ENCODE results near the gene RIMS1. TPM values are rescaled to one million over a fixed set of nuclear protein-coding genes. Genes with fewer than 3 reads are reported as not detected.
A peak's percentile ranks its signal among the peaks of the same experiment; 100 is the strongest.
"Not testable (repeated sequence)": the region's sequence is repeated elsewhere in the genome, so short reads cannot be mapped to it uniquely, and the experiment has no call there.

Gene RIMS1
- total RNA-seq, 1 experiment from 2014 or later = 3.3 TPM

DNA sequence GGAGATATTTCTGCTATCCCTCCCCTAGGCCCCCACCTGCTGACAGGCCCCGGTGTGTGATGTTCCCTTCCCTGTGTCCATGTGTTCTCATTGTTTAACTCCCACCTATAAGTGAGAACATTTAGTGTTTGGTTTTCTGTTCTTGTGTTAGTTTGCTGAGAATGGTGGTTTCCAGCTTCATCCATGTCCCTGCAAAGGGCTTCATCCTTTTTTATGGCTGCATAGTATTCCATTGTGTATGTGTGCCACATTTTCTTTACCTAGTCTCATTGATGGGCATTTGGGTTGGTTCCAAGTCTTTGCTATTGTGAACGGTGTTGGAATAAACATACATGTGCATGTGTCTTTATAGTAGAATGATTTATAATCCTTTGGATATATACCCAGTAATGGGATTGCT, 448.9 kb downstream of the RIMS1 start:
- not testable (repeated sequence) for DNase-seq (ENCODE audit: low read depth)

DNA sequence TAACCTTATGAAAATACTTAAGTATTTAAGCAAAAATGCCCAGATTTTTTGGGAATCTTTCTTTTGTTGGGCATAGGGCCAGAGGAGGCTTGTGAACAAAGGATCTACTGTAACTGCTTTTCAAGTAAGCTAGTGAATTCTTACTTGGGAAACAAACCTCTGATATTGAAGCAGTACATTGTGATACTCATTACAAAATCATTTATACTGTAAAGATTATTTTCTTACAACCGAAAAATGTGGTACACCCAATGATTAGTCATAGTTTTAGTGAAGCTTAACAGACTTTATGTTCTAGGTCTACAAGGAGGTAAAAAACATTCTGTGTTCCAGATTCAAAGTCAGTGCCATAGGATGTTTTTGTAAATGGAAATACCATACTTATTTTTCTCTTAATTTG, 462.6 kb downstream of the RIMS1 start:
- peak; percentile 9 for DNase-seq (ENCODE audit: low read depth)

DNA sequence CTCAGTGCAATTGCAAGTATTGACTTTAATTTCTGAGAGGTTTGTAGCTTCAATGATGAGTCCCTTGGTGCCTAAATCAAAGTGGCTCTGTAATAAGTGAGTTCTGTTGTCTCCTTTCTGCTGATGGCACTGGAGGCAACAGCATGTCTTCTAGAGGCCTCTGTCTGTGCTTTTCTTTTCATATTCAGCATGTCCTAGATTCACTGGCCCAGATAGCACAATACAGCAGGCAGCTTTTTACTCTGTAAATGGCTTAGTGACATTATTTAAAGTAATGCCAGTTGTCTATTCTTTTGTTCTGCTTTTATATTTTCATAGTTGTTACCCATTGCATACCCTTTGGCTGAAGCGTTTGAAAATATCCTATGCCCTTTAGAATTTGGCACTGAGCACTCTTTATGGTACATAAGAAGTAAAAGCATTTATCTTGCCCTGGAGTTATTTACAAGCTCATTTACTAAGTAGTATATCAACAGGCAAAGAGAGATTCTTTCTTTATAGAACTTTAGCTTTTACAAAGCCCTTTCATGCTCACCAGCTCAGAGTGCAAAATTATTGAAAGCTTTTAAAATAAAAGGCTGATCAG, 464.0 kb downstream of the RIMS1 start:
- no peak for DNase-seq (ENCODE audit: low read depth)

DNA sequence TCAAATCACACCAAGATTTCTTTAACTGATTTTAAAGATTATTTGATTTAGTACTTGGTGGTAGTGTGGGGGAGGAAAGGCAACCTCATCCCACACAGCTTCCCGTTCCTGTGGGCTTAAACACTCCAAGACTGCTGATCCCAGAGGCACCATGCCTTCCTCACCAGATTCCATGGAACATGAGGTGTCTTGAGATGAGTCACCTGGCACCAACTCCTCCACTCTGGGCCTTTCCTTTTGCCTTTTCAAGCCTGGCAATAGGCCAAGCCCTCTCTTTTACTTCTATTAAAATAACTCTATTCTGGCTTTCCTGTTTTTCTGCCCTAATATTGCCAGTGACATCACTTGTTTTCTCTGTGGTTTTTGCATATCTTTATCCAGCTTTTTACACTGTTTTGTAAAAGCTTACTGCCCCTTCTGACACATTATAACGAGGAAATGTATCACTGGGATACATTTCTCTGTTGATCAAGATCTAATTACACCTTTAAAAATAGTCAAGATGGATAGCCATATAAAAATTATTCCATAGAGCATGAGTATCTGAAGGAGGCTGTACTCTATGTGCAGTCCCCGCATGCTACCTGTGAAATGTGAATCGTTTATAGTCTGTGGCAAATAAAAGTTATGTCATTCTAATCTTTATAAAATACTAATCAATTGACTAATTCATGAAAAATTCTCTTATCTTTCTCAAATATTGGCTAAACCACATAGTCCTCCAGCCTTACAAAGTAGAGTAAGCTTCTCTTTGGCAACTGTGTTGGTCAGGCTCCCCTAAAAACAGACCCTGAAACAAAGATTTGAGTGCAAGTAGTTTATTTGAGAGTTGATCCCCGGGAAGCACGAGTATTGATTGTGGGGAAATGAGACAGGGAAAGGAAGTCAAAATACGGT, 477.7 kb downstream of the RIMS1 start:
- peak; percentile 97 for DNase-seq (ENCODE audit: low read depth)

DNA sequence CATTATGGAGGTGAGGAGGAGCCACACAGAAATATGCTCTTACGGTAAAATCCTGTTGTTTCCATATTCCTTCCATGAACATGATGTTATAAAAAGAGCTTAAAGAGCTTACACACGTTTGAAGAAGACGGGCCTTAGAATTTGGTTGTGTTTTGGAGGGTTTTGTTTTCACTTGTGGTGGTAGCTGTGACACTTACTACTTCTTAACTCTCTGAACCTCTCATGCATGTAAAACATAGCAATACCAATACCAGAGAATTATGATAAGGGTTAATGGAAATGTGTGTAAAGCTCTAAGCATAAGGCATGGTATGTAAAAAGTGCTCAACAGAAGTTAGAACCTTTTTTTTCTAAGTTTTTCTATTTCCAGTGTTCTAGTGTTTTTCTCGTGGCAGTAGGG, 479.4 kb downstream of the RIMS1 start:
- DNase-seq (ENCODE audit: low read depth) = no peak

DNA sequence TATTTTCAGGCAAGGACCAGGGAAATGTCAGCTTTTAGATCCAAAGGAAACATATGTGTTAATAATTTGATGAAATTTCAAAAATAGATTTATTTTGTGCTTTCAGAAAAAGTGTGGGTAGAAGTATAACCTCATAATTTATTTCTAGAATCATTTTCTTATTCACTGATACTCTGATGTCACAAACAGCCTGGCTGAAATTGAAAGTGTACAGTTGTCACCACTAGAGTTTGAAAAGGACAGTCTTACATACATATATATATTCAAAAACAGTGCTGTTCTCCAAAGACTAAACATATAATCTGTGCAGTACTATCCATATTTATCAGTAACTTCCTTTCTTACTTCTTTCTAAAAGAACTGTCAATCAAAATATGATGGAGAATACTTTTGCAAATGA, 481.1 kb downstream of the RIMS1 start:
- no peak for DNase-seq (ENCODE audit: low read depth)

DNA sequence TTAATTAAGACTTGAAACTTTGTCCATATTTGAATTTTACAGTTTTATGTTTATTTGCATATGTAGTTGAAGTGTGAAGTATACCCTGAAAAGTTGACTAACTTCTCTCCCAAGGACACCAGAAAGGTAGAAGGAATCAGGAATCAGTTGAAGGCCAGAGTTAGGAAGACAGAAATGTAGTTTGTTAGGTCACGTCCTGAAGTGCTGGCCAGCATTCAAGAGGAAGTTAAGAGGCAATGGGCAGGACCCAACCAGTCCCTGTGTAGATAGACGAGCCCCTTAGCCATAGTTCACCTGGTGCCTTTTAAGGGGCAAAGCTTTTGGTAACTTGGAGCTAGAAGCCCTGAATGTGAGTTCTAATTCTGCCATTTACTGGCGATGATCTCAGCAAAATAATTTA, 485.1 kb downstream of the RIMS1 start:
- DNase-seq (ENCODE audit: low read depth) = no peak

DNA sequence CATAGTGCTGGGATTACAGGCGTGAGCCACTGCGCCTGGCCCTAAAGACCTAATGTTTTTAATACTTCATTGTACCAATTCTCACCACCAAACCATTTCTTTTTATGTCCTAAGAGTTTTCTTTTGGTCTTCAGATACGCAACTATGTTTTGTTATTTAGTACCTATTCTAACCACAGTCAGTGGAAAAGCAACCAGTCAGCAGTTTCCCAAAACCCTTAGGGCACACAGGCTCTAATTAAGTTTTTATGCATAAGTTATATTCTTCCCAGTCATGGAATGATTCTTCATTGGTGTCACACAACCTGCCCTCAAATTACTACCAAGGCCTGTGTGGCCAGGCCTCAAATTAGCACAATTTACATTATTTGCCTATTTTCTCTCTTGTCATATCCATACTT, 487.8 kb downstream of the RIMS1 start:
- no peak for DNase-seq (ENCODE audit: low read depth)

DNA sequence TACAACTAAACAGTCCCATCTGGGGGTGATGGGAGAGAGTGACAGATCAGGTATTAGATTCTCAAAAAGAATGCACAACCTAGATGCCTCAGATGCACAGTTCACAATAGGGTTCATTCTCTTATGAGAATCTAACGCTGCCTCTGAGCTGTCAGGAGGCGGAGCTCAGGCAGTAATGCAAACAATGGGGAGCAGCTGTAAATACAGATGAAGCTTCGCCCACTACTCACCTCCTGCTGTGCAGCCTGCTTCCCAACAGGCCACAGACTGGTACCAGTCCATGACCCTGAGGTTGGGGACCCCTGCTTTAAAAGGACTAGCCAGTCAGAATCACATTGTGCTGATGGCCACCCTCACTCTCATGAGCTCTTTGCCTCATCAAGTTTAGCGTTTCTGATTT, 488.5 kb downstream of the RIMS1 start:
- peak; percentile 9 for DNase-seq (ENCODE audit: low read depth)

DNA sequence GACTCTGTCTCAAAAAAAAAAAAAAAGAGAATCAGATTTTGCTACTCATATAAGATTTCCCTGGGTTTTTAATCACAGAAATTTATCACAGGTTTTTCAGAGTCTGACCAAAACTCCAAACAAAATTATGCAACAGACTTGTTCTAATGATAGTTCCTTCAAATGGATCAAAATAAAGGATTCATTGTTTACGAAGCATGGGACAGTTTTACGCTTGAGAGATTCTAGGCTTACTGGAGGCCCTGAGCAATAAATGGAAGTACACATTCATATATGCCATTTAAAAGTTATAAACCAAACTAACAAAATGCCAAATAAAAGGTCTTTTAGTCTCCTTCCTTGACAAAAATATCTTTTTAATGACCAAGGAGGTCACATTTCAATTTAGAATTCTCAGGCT, 490.4 kb downstream of the RIMS1 start:
- no peak for DNase-seq (ENCODE audit: low read depth)

DNA sequence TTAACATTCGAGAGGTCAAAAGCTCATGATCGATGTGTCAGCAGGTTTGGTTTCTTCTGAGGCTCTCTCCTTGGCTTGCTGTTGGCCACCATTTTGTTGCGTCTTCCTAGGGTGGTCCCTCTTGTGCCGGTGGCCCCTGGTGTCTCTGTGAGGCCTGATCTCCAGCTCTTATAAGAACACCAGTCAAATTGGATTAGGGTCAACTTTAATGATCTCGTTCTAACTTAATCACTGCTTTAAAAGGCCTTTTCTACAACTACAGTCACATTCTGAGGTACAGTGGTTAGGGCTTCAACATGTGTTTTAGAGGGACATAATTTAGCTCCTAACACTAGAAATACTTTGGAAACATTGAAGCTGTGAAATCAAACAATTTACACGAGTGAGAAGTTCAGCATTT, 494.7 kb downstream of the RIMS1 start:
- no peak for DNase-seq (ENCODE audit: low read depth)

DNA sequence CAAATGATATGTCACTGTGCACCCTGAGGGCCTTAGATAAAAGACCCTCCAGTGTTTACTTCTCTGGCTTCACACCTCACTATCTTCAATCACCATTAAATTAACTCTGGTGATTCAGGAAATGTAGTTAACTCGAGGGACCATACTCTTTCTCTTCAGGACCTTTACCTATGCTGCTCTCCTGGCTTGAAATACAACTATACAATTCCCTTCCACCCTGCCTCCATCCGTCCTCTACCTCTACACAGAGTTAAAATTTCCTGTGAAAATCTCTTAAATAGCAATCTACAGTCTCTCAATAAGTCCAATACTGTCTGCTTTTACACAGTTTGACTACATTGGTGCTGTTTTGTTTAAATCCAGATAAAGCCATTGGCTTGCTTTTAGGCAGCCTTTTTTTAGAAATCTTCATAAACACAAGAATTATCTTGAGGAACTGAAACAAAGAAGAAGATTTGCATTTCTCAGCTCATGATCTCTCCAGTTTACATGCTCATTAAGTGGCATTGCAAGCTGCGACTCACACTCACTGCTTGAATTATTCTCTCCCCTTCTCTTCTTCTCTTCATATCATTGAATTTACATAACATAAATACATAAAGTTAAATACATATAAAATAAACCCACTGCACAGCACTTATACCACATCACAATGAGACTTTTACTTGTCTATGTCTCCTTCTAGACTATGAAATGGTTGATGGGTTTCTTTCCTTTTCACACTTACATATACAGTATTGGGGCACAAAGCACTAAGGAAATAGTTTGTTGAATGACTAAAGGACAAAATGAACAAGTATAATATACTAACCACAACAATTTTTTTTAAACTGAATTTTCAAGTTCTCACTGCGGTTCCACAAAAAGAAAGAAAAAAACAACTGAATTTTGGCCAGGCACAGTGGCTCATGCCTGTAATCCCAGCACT, 496.5 kb downstream of the RIMS1 start:
- no peak for DNase-seq (ENCODE audit: low read depth)

DNA sequence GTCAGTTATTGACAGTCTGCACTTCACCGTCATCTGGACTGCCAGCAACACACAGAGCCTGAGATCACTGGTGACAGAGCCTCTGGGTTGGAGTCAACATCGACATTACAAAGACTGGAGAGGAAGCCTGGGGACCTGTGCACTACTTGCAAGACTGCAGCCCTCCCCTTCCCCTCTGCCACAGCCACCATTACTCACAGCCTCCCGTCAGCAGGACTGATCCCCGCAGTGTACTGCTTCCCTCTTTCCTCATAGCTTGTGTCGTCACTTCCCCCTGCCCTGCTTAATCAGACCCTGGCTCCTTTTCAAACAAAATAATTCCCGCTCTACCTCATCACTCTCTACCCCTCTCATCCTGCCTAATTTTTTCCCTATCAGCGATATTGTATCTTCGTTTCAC, 500.0 kb downstream of the RIMS1 start:
- DNase-seq (ENCODE audit: low read depth) = peak; percentile 24

DNA sequence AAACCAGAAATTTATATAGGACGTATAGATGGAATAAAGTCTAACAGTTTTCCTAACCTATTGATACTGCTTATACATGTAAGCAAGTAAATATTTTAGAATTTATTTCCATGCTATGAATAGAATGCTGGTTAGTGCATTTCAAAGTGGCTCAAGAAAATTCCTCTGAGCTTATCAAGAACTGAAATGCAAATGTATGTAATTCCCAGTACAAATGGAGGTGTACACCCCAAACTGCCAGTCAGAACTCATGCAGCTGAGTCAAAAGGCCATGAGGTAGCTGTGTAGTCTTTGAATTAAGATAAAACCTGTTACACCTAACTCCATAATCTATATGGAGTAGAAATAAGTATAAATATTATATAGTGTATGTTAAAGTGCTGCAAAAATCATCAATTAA, 503.3 kb downstream of the RIMS1 start:
- DNase-seq (ENCODE audit: low read depth) = no peak

DNA sequence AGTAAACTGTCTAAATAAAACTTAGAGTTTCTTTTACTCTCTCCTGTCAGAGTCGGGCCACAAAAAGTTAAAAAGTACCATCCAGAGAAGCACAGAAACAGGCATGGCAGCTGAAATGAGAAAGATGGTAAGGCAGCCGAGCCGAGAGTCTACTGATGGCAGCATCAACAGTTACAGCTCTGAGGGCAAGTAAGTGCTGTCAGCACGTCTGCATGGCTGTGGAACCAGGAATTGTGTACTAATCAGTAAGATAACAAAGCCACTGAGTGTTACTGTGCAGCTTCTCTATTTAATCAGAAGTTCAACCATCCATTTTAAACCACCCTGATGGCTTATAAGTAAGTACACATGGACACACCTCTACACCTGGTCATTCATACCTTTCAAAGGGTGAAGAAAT, 504.2 kb downstream of the RIMS1 start:
- DNase-seq (ENCODE audit: low read depth) = no peak

DNA sequence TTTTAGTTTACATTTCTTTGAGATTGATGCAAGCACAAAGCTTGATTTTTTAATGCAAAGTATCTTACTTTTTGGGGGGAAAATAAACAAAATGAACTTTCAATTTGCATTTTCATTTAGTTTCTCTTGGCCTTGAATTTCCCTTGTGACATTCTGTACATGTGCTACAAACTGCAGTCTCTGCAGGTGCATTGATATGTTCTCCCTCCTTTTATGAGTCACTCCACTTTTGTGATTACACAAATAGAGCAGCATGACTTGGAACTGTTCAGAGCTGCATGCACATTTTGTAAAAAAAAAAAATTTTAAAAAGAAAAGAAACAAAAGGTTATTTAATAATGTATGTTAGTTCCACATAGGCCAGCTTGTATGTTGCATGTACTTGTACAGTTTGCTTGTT, 515.5 kb downstream of the RIMS1 start:
- no peak for DNase-seq (ENCODE audit: low read depth)

DNA sequence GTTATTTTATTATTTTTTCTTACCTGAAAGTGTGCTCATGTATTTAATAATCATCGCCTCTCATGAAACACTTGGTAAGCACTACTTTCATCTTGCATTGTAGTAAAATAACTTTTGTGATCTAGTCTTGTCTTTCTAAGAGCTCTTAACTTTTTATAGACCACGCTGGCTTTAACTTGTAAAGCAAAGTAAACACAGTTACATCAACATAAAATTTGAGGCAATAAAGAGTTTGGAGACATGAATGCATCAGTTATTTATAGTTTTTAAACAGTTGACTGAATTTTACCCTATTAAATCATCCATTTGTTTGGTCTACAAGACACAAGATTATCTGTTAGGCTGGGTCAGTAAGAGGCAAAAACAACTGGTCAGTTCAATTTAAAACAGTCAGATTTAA, 517.1 kb downstream of the RIMS1 start:
- no peak for DNase-seq (ENCODE audit: low read depth)

DNA sequence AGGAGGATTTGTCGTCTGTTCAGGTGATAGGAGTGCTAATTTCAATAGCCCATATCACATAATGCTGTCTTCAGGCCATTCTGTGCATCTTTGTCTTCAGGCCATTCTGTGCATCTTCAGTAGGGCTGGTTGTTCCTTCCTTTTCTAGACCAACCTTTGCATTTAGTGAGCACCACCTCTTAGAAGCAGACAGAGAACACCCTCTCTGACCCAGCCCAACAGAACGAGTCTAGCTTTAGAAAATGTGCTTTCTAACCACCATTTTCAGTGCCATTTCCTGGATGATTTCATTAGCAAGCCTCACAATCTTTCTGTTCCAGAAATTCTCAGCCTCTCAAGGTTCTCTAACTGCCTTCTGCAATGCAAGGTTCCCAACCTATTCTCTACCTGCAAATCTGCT, 520.2 kb downstream of the RIMS1 start:
- no peak for DNase-seq (ENCODE audit: low read depth)

DNA sequence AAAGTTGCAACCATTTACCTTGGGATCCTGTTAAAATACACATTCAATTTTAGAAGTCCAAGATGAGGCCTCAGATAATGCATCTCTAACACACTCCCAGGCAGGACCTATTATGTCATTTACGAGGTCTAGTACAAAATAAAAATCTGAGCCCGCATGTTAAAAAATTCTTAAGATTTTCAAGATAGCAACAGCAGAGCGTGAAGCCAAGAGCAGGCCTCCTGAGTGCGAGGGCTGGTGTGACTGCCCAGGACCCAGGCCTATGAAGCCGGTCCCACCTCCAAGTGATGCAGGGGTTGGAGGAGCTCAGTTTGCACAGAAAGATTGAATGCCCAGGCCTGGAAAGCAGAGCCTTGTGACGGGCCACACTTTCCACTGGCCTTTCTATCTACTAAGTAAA, 524.4 kb downstream of the RIMS1 start:
- no peak for DNase-seq (ENCODE audit: low read depth)

DNA sequence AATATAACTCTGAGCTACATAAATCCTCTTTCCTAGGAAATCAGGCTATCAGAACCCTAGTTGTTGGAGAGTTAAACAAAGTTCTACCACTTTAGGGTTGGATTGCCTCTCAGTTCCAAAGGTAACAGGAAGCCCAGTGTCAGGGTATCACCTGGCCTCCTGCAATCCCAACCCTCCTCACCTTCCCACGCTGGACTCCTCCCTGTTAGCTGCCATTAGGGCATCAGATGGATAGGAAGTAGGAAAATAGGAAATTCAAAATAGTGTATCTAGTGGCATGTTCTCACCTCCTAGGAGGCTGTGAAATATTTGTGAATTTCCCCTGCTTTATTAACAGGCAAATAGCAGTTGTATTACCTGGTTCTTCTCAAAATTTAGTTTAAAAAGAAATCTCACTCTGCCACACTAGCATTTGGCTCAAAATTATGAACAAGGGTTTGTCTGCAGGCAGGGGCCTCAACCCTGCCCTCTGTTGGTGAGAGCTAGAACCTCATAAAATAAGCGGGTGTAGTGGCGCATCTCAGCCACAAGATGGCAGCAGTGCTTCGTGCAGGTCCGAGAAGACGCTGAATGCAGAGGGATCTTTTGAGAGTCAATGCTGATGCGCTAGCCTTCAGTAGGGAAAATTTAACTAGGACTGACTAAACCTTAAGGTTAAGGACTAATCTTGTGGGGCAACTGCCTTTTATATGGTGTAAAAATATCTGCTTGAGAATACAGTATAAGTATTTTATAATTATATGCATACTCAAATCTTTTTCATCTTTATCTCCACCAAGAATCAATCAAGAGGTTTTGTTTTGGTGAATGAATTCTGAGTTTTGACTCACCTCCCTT, 525.7 kb downstream of the RIMS1 start:
- peak; percentile 79 for DNase-seq (ENCODE audit: low read depth)

DNA sequence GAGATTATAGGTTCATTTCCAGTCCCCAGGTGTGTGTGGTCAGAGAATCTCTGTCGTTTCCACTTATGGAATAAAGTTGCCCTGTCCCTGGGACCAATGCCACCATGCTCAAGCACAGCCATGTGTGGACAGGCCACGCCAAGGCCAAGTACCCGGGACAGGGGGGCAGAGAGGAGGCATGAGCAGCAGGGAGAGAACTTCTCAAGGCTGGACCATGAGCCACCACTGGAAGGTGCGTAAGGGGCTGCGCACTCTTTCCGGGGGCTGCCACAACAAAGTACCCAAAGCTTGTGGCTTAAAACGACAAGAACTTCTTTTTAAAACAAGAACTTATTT, 526.3 kb downstream of the RIMS1 start:
- no peak for DNase-seq (ENCODE audit: low read depth)

DNA sequence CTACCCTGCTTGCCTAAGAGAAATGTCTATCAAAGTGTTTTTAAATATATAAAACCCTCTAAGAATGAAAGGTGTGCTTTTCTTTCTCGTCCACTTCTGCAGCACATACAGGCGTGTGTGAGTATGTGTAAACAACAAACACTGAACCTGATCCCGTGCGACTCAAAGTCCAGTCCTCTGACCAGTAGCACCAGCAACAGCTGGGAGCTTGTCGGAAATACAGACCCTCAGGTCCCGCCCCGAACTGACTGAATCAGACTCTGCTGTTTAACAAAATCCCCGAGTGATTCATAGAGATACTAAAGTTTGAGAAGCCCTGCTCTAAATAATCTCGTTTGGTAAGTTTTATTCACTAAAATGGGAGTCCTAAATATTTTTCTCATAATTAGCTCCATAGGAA, 527.5 kb downstream of the RIMS1 start:
- DNase-seq (ENCODE audit: low read depth) = peak; percentile 52
